HG03175 (cell line): Measurements from ENCODE around the gene P2RY13.
A peak's percentile ranks its signal among the peaks of the same experiment; 100 is the strongest.

ENCODE experiments used
- ATAC-seq: cut with Tn5 transposase; IDR thresholded peaks from one replicate; pipeline ENCODE4 v1.9.1; 2021; ENCODE audit warnings: mild to moderate bottlenecking, moderate library complexity; ENCODE audit not compliant: unreplicated experiment

P2RY13 gene

GRCh38 chr3:151329363-151329762, at the start of gene P2RY13:
P2RY13 (minus strand) TSS chr3:151329549; CDS start chr3:151329528, 21 bp downstream.
- ATAC-seq, result no peak

GRCh38 chr3:151377768-151378385, 48.5 kb upstream of the P2RY13 start:
- peak; percentile 43 for ATAC-seq

GRCh38 chr3:151372063-151372820, 42.9 kb upstream of the P2RY13 start:
- no peak for ATAC-seq

GRCh38 chr3:151371526-151371925, 42.2 kb upstream of the P2RY13 start:
- ATAC-seq, result no peak

GRCh38 chr3:151367448-151367847, 38.1 kb upstream of the P2RY13 start:
- ATAC-seq, result no peak

- no peak for ATAC-seq
These were observed 37.6 kb upstream of the P2RY13 start for GRCh38 chr3:151366993-151367392.

GRCh38 chr3:151362751-151363174, 33.4 kb upstream of the P2RY13 start:
- ATAC-seq, result no peak

- ATAC-seq, result no peak
These were observed 28.1 kb upstream of the P2RY13 start for GRCh38 chr3:151357463-151357850.

GRCh38 chr3:151356794-151357462, 27.6 kb upstream of the P2RY13 start:
- no peak for ATAC-seq

- peak; percentile 31 for ATAC-seq
These were observed 22.3 kb upstream of the P2RY13 start for GRCh38 chr3:151351648-151352047.

- peak; percentile 84 for ATAC-seq
These were observed 21.9 kb upstream of the P2RY13 start for GRCh38 chr3:151351219-151351618.

- ATAC-seq, result no peak
These were observed 21.3 kb upstream of the P2RY13 start for GRCh38 chr3:151350656-151351055.

GRCh38 chr3:151347432-151347831, 18.1 kb upstream of the P2RY13 start:
- ATAC-seq, result no peak

GRCh38 chr3:151346292-151346691, 16.9 kb upstream of the P2RY13 start:
- ATAC-seq, result no peak

GRCh38 chr3:151345859-151346258, 16.5 kb upstream of the P2RY13 start:
- no peak for ATAC-seq

GRCh38 chr3:151331696-151332095, 2.3 kb upstream of the P2RY13 start:
- ATAC-seq, result no peak

- no peak for ATAC-seq
These were observed 1.6 kb upstream of the P2RY13 start for GRCh38 chr3:151330899-151331298.

- no peak for ATAC-seq
These were observed 1.0 kb upstream of the P2RY13 start for GRCh38 chr3:151330379-151330778.

- ATAC-seq, result no peak
These were observed 902 bp downstream of the P2RY13 start for GRCh38 chr3:151328298-151328995.

GRCh38 chr3:151327571-151328198, 1.7 kb downstream of the P2RY13 start:
- no peak for ATAC-seq

- no peak for ATAC-seq
These were observed 6.8 kb downstream of the P2RY13 start for GRCh38 chr3:151322511-151322910.
